NCI-H774 (cell line): ENCODE measurements around the gene IRX2.

Experiments used
- DNase-seq: peaks from one replicate; lab custom pipeline; 2025; lab: John Stamatoyannopoulos, UW

IRX2 gene

GRCh38 chr5:2756211-2757152 is 5.0 kb upstream of the IRX2 start:
- peak; percentile 62 for DNase-seq

GRCh38 chr5:2755681-2756171 is 4.2 kb upstream of the IRX2 start:
- no peak for DNase-seq

GRCh38 chr5:2755076-2755680 is 3.7 kb upstream of the IRX2 start:
- DNase-seq: no peak

- DNase-seq: no peak
Observed at GRCh38 chr5:2754581-2755075, 3.2 kb upstream of the IRX2 start.

GRCh38 chr5:2753452-2754420 is 2.3 kb upstream of the IRX2 start:
- no peak for DNase-seq

GRCh38 chr5:2752821-2753439 is 1.5 kb upstream of the IRX2 start:
- peak; percentile 45 for DNase-seq

GRCh38 chr5:2752059-2752820 is 763 bp upstream of the IRX2 start:
- DNase-seq: peak; percentile 85

- peak; percentile 64 for DNase-seq
Observed at GRCh38 chr5:2750758-2751464, 566 bp downstream of the IRX2 start.

- DNase-seq: peak; percentile 27
Observed at GRCh38 chr5:2750026-2750757, 1.3 kb downstream of the IRX2 start.

- DNase-seq: no peak
Observed at GRCh38 chr5:2749514-2750025, 1.9 kb downstream of the IRX2 start.

GRCh38 chr5:2748861-2749513 is 2.5 kb downstream of the IRX2 start:
- DNase-seq: no peak

GRCh38 chr5:2748179-2748860 is 3.2 kb downstream of the IRX2 start:
- DNase-seq: no peak

GRCh38 chr5:2747363-2748162 is 3.9 kb downstream of the IRX2 start:
- no peak for DNase-seq

GRCh38 chr5:2746561-2747032 is 4.9 kb downstream of the IRX2 start:
- DNase-seq: peak; percentile 31

GRCh38 chr5:2744485-2744884 is 7.0 kb downstream of the IRX2 start:
- DNase-seq: no peak

- no peak for DNase-seq
Observed at GRCh38 chr5:2742921-2743679, 8.4 kb downstream of the IRX2 start.
